ENCODE results near the gene OR10A2. TPM values are rescaled to one million over a fixed set of nuclear protein-coding genes. Genes with fewer than 3 reads are reported as not detected.
"Not testable (repeated sequence)": the region's sequence is repeated elsewhere in the genome, so short reads cannot be mapped to it uniquely, and the experiment has no call there.

Gene OR10A2
- total and polyA plus RNA-seq, 12 donors: not detected

DNA sequence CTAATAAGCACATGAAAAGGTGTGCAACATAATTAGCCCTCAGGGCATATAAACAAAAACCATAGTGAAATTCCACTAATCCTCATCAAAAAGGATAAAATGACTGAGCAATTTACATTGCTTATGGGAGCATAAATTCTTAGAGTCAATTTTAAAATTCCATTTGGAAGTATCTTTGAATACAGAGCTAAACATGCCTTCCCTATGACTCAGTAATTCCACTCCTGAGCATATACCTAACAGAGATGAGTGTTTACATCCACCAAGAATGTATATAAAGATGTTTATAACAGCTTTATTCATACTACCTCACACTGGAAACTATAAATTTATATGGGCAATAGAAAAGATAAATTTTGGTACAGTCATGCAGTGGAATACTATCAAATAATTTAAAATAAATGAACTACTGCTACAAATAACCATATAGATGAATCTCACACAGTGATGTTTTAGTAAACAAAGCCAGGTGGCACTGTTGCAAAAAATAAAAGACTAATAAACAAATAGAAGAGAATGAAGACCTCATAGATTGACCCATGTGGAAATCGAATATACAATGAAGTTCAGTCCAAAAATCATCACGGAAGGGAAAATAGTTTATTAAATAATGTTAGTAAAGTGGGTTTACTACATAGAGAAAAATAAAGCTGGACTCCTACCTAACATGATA, 37.6 kb downstream of the OR10A2 start:
- intact Hi-C loops (cut with DNase I): no loop called here
- Histone ChIP-seq H3K9me3 (replicated peaks in 1 of 3) (no peaks in the 10 kb centered on the region), H3K4me1 (replicated peaks in 1 of 2) (no peaks in the 10 kb centered on the region), H3K36me3 (replicated peaks in 1 of 2) (no peaks in the 10 kb centered on the region), H3K27ac (no peak overlapping the region), H3K27me3 (no peaks in the 10 kb centered on the region), H3K4me3 (no peak overlapping the region)
- 57 to 78% (median 68%) methylated on average over 2 of the region's 2 CpGs for WGBS, 4 donors
- TF ChIP-seq, protein P1, sequence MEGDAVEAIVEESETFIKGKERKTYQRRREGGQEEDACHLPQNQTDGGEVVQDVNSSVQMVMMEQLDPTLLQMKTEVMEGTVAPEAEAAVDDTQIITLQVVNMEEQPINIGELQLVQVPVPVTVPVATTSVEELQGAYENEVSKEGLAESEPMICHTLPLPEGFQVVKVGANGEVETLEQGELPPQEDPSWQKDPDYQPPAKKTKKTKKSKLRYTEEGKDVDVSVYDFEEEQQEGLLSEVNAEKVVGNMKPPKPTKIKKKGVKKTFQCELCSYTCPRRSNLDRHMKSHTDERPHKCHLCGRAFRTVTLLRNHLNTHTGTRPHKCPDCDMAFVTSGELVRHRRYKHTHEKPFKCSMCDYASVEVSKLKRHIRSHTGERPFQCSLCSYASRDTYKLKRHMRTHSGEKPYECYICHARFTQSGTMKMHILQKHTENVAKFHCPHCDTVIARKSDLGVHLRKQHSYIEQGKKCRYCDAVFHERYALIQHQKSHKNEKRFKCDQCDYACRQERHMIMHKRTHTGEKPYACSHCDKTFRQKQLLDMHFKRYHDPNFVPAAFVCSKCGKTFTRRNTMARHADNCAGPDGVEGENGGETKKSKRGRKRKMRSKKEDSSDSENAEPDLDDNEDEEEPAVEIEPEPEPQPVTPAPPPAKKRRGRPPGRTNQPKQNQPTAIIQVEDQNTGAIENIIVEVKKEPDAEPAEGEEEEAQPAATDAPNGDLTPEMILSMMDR (IDR thresholded peaks at IDR 0.05): no peak
- no peak for TF ChIP-seq POLR2A (IDR thresholded peaks at IDR 0.05)
- DNase-seq: no peak

DNA sequence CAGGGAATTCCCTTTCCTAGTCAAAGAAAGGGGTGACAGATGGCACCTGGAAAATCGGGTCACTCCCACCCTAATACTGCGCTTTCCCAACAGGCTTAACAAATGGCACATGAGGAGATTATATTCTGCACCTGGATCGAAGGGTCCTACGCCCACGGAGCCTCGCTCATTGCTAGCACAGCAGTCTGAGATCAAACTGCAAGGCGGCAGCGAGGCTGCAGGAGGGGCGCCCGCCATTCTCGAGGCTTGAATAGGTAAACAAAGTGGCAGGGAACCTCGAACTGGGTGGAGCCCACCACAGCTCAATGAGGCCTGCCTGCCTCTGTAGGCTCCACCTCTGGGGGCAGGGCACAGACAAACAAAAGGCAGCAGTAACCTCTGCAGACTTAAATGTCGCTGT, 41.9 kb downstream of the OR10A2 start:
- DNase-seq; H3K4me3 ChIP-seq; H3K27ac ChIP-seq; intact Hi-C loops (cut with DNase I); H3K36me3 ChIP-seq (replicated peaks in 1 of 2); H3K9me3 ChIP-seq (replicated peaks in 1 of 3); H3K4me1 ChIP-seq (replicated peaks in 1 of 2); H3K27me3 ChIP-seq: not testable (repeated sequence)
- 75 to 85% (median 81%) methylated on average over 13 of the region's 13 CpGs for WGBS, 4 donors

DNA sequence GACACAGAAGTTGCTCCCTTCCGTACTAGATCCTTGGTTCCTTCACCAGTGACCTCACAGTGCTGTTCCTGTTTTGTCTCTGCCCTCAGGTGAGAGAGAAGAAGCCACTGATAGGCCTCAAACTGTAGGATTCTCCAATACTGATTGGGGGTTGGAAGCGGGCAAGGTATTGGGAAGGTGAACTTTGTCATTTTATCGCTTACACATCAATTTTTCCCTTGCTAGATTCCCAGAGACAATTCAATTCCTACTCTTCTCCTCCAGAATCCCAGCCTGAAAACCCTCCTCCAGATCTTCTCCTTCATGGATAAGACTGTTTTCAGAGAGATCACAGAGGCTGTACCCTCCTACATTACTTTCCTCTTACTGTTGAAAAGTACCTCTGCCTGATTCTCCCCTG, 48.5 kb downstream of the OR10A2 start:
- H3K36me3 ChIP-seq (replicated peaks in 1 of 2): no peaks in the 10 kb centered on the region
- no peak overlapping the region for H3K4me3 ChIP-seq
- H3K4me1 ChIP-seq (replicated peaks in 1 of 2): no peaks in the 10 kb centered on the region
- no peak overlapping the region for H3K27ac ChIP-seq
- DNase-seq: no peak
- no peaks in the 10 kb centered on the region for H3K27me3 ChIP-seq
- intact Hi-C loops (cut with DNase I): no loop called here
- TF ChIP-seq, protein P1 (IDR thresholded peaks at IDR 0.05): no peak
- no peak for TF ChIP-seq POLR2A (IDR thresholded peaks at IDR 0.05)
- 86 to 91% (median 88%) methylated on average over 3 of the region's 3 CpGs for WGBS, 4 donors
- no peaks in the 10 kb centered on the region for H3K9me3 ChIP-seq (replicated peaks in 1 of 3)

DNA sequence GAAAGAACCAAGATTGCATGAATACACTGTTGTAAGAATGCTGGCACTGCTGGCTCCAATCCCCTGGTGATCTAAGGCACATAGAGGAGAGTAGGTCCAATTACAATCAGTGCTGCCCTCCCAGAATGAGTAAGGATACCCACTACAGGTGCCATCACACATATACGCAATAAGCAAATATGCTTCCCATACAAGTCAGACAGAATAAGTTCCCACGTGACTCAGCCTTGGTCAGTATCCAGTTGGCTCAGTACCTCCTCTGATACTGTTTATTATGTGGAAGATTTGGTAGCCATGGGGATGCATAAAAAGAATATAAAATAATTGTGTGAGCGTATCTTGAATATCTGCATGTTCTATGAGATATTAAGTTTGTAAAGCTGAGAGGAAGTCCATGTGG, 49.1 kb downstream of the OR10A2 start:
- intact Hi-C loops (cut with DNase I): no loop called here
- TF ChIP-seq, protein P1 (IDR thresholded peaks at IDR 0.05): no peak
- TF ChIP-seq POLR2A (IDR thresholded peaks at IDR 0.05): no peak
- Histone ChIP-seq H3K9me3 (replicated peaks in 1 of 3) (no peaks in the 10 kb centered on the region), H3K27ac (no peak overlapping the region), H3K4me1 (replicated peaks in 1 of 2) (no peaks in the 10 kb centered on the region), H3K4me3 (no peak overlapping the region), H3K27me3 (no peaks in the 10 kb centered on the region), H3K36me3 (replicated peaks in 1 of 2) (no peaks in the 10 kb centered on the region)
- DNase-seq: no peak
- WGBS, 4 donors: 58 to 67% (median 63%) methylated on average over 3 of the region's 3 CpGs

DNA sequence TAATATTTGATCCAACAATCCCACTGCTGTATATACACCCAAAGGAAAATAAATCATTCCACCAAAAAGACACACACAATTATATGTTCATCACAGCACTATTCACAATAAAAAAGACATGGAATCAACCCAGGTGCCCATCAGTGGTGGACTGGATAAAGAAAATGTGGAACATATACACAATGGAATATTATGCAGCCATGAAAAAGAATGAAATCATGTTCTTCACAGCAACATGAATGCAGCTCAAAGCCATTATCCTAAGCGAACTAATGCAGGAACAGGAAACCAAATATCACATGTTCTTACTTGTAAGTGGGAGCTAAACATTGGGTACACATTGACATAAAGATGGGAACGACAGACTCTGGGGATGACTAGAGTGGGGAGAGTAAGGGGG, 56.8 kb downstream of the OR10A2 start:
- Histone ChIP-seq H3K9me3 (replicated peaks in 1 of 3) (no peaks in the 10 kb centered on the region), H3K36me3 (replicated peaks in 1 of 2) (no peaks in the 10 kb centered on the region), H3K27me3 (no peaks in the 10 kb centered on the region), H3K27ac (no peak overlapping the region), H3K4me3 (no peak overlapping the region), H3K4me1 (replicated peaks in 1 of 2) (no peaks in the 10 kb centered on the region)
- intact Hi-C loops (cut with DNase I): no loop called here
- DNase-seq: no peak
- TF ChIP-seq POLR2A (IDR thresholded peaks at IDR 0.05): no peak
- TF ChIP-seq, protein P1 (IDR thresholded peaks at IDR 0.05): no peak
- WGBS, 4 donors: 30 to 44% (median 36%) methylated on average over 2 of the region's 2 CpGs
